ELF-1 (cell line): ENCODE data around the gene ARHGAP25.
A peak's percentile ranks its signal among the peaks of the same experiment; 100 is the strongest.

Source experiments
- DNase-seq: peaks from one replicate; pipeline ENCODE4 v3.0.0-alpha.2; 2016; ENCODE audit warnings: low read depth, low spot score

The ARHGAP25 gene

DNA sequence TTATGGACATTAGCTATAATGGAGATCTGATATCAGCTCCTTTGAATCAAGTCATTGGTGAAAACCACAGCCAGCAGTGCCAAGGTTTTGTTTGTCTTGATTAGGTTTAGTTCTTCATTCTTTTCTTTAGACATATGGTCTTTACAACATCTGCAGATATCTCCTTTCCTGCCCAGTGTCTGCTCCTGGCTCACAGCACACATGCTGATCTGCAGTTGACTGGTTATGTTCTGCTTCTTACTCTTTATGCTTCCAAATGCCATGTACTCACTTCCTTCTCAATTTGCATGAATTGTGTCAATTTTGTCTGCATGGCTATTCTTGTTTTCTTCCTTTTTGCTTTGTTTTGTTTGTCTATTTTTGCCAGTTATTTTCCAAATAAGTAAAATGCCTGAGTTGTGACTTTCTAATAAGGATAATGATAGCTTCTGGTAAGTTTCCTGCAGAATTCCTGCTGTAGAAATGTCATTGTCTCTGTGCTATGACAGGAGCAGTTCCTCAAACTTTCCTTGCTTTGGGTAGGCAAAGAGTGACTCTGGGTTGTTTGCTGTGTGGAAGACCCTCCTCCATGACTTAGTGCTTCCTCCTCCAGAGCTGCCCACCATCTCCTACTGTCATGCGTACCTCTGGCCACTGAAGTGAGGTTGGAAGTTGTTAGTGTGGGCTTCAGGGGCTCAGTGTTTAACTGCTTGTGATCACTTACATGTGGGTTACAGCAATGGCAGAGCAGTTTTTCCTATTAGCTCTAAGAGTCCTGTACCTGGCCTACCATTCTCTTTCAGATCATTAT lies 8.2 kb downstream of the ARHGAP25 start:
- no peak for DNase-seq

DNA sequence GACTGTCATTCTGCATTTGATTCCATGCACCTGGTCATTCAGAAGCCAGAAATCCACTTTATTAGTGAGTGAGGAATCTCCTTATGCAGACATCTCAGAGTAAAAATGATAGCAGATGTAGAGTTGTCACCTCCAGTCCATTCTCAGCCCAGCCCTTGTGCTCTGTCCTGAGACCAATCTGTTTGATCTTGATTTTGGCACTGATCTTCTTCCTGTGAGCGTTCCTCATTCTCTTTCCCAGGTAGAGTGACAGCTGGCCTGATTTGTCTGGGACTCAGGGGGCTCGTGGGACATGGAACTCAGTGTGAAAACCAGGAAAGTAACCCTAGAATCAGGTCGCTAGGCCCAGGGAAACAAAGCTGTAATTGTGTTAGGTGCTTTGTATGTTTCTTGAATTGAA lies 8.9 kb downstream of the ARHGAP25 start:
- no peak for DNase-seq

DNA sequence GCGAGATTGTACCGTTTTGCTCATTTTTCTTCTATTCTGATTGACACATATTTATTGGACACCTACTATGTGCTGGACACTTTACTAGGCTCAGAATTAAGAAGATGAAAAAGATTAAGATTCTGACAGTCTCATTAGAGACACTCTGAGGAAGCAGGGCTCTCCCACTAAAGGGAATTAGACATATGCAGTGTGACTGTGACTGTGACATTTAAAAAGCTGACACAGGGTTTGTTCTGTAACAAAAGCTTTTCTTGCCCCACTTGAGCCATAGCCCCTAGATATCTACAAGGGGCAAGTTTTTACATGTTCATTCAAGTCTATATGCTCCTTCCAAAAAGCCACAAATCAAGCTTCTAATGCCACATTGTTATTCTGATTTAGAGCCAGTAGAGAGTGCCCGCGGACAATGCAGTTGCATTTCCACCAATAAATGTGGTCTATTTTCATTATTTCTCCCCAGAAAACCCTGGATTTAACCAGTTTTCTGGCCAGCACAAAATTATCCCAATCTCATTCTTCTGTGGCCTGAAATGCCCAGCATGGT lies 9.8 kb downstream of the ARHGAP25 start:
- DNase-seq: no peak

DNA sequence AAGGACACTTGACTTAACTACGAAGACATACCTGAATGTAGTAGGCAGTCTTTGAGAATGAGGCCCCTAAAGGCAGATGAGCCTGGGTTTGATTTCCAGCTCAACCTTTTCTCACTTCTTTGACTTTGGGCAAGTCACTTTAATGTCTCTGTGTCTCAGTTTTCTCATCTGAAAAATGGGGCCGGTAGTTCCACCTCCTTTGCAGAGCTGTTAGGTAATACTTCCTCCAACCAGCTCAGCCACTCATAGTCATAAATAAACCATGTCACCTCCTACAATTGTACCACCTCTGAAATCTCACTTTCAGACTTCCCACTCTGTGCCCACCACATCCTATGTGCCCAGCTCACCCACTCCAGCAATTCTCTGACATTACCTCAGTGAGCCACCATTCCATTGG lies 10.4 kb downstream of the ARHGAP25 start:
- no peak for DNase-seq

DNA sequence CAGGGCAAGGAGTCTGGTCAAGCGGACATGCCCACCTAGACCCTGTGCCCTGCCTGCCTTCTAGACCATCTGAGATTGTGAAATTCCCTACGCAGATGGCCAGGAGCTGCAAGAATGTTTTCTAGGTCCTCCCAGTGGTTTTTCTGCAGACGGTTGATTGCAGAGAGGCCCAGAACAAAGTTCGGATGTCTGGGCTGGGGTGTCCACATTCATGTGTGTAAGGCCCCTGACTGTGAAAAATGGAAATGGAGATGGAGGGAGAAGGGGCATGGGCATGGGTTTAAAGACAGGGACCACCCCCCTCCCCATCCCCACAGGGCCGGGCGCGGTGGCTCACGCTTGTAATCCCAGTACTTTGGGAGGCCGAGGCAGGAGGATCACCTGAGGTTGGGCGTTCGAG lies 11.8 kb downstream of the ARHGAP25 start:
- no peak for DNase-seq

DNA sequence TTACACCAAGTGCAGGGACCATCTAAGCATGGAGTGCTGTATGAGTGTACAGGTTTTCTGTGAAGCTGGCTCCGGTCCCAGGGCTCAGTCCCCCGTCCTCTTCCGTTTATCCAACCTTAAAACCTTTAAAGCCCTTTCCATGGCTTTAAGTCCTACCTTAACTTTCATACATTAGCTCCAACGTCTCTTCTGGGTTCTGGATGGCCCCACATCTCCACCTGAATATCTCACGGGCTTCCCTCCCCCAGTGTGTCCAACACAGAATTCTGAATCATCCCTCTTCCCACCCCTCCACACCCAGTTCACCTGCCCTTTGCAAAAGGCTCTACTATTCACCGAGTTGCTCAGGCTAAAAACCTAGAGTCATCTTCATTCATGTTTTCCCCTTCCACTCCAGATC lies 12.8 kb downstream of the ARHGAP25 start:
- no peak for DNase-seq

DNA sequence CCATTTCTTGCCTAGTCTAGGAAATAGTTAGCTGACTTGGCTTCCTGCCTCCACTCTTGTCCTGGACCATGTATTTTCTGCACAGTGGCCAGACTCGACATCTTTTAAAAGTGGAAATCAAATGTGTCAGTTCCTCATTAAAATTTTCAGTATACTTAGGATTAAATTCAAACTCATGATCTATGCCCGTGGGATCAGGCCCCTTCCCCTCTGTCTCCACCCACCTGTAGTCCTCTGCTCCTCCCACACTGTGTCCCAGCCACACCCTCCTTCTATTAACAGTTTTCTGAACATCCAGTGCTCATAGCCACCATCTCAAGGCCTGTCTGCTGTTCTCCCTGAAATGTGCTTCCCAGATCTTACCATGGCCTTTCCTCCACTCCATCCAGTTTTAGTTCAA lies 13.3 kb downstream of the ARHGAP25 start:
- no peak for DNase-seq

DNA sequence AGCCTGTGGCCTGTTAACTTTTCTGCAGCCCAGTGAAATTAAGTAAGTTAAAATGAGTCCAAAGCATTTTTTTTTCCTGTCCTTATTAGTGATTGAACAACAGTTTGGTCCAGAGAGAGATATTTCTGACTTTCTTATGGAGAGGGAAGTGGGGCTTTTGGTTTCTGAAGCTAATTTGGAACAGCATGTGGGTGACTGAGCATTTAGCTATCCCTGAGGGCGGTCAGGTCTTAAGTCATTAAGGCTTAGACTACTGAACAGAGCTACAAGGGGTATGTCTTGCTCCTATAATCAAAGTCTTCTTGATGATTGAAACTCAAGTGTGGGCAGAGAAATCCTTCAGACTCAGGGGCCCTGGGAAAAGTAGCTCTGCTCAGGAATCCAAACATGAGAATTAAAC lies 14.0 kb downstream of the ARHGAP25 start:
- DNase-seq: no peak

DNA sequence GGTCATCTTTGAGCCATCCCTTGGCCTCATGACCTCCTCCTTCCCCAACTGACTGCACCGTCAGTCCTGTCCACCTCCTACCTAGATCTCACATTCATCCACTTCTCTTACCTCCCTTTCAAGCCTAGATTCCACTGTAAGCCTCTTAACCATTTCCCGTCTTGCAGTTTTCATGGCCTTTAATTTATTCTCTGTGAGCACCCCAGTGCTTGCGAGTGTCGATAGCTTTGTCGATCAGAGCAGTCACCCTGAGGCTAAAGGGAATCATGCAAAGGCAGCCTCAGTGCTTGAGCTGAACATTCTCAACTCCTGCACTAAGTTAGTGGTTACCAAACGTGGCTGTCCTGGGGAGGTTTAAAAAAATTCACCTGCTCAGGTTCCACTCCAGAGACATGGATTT lies 14.7 kb downstream of the ARHGAP25 start:
- DNase-seq: no peak

DNA sequence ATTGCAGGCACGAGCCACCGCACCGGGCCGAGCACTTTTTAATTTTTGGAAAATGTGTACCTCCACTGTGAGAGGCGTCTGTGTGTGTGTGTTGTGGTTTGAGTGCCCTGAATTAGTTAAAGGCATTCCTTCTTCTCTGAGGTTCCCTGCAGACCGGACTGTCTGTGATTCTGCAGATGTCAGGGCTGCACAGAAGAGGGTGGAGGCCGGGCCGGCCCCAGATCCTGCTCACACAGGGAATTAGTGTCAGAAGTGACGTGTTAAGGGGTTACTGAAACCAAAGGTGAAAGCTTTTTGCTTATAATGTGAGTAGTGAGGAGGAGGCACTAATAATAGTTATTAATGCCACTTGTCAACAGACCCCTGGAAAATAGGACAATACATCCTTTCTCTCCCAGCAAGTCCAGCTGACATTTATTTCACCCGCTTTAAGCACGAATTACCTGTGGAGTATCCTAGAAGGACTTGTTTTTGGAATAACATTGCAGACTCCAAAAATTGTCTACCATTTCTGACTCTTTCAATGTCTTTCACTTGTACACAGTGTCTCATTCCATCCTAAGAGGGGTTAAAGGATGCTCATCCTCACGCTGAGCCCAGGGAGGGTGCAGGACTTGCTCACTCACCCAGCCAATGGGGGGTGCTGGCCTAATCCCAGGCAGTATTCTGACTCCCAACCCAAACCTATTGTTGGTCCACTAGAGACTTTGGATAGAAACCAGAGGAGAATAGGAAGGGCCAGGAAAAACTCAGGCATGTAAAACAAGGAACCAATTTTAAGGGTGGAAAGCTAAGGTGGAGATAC lies 16.2 kb downstream of the ARHGAP25 start:
- DNase-seq: no peak

DNA sequence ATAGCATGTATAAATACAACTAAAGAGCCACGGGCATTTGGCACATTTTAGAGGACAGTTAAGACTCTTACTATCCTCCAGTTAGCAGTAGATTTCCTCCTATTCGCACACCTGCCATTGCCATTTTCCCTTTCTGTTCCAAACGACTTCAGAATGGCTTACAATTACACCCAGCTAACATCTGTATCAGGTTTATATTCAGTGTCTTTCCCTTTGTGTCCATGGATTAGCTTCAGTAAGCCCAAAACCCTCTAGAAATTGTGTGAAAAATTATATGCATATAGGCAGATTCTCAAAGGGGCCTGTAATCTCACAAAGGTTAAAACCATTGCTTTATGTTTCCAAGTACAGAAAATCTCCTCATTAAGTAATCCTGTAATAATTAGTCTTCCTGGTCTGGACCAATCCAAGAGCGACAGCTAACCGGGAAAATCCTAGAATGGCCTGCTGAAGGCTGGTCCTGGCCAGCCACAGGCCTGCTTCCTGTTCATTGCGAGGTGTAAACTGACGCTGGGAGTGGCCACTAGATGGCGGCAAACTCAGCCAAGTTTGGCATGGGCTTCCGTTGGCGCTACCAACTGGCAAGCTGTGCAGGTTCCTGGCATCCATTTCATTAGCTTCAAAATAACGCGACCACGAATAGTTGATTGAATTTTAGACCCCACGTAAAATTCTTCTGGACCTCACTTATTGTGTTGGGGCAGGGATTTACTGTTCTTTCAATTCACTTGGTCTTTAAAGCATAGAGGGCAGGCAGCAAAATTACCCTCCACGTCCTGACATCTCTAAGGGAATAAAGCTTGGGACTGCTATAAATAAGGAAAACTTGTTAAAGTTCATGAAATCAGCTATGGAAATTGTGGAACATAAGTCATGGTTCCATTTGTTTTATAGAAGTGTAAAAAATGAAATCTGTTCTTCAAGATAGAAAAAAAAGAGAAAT lies 17.1 kb downstream of the ARHGAP25 start:
- peak; percentile 89 for DNase-seq

DNA sequence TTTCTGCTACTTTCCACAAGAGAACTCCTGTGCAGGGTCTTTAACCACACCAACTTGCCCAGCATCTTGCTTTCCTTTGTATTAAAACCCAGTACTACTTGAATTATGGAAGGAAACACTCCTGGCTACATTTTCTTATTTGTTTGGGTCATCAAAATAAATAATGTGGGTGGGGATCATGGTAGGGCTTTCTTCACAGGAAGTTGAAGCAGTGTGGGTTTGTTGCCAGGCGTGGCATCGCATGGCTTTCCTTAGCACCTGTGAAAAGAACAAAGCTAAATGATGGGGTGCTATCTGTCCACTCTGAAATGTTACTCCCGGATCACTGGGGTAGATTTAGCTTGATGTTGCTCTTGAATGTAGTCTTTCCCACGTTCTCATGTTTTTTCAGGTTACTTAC lies 18.7 kb downstream of the ARHGAP25 start:
- no peak for DNase-seq

DNA sequence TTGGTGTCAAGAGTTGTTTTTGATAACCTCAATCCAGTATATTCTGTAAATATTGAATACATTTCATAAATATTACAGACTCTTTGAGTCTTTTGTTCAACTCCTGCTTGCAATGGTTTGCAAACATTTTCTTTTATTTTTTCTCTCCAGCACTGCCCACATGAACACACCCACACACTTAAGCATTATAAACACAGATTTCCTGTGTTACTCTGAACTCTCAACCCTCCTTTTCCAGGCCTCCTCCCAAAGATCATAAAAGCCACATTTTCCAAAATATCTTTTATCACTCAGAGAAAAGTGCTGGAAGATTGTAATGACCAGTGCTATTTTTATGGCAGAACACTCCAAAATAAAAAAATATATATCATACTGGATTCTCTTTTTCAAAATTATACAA lies 20.5 kb downstream of the ARHGAP25 start:
- DNase-seq: no peak

DNA sequence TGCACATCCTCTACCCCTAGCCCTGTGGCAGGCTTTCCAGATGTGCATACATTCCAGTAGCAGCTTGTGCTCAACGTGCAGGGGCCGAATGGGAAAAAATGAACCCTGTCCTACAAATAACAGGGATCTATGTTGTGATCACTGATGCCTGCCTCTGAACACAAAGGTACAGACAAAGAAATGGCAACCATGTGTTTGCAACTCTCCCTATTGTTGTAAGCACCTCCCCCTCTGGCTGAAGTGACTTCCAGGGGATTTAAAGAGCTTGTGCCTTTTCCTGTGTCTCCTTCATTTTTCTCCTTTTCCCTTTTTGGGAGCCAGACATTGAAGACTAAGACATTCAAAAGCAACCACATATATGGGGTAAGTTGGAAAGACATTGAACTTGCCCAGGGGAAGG lies 21.6 kb downstream of the ARHGAP25 start:
- DNase-seq: peak; percentile 6

DNA sequence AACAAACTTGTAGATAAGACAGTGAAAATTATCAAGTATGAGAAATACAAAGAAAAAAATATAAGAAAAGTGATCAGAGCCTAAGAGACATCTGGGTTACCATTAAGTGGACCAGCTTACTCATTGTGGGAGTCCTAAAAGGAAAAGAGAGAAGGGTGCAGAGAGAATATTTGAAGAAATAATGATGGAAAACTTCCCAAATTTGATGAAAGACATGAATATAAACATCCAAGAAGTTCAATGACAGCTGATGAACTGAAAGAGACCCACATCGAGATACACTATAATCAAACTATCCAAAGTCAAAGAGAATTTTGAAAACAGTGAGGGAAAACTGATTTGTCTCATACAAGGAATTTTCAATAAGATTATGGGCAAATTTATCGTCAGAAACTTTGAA lies 22.5 kb downstream of the ARHGAP25 start:
- DNase-seq: no peak

DNA sequence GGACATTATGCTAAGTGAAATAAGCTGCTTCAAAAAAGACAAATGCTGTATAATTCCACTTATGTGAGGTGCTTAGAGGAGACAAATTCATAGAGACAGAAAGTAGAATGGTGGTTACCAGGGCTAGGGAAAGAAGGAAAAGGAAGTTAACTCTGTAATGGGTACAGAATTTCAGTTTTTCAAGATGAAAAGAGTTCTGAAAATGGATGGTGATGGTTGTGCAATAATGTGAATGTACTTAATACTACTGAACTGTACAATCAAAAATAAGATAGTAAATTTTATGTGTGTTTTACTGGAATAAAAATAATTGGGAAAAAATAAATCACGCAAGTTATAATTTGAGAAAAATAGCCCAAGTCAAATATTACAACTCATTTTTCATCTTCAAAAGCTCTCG lies 27.5 kb downstream of the ARHGAP25 start:
- no peak for DNase-seq

DNA sequence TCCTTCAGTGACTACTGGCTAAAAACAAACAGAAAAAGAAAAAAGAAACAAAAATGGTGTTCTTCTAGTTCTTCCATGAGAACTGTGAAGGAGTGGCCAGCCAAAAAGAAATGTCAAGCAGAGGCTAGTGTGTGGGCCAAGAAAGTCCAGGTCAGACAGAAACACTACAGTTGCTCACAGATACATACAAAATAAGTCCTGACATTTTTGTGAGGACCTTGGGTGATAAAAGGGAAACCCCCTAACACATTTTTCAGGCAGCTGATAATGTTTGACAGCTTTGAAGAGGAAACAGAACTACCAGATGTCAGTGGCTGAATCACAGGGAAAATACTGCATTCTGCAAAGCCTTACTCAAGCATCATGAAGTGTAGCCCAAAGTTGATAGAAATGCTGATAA lies 28.1 kb downstream of the ARHGAP25 start:
- peak; percentile 23 for DNase-seq

DNA sequence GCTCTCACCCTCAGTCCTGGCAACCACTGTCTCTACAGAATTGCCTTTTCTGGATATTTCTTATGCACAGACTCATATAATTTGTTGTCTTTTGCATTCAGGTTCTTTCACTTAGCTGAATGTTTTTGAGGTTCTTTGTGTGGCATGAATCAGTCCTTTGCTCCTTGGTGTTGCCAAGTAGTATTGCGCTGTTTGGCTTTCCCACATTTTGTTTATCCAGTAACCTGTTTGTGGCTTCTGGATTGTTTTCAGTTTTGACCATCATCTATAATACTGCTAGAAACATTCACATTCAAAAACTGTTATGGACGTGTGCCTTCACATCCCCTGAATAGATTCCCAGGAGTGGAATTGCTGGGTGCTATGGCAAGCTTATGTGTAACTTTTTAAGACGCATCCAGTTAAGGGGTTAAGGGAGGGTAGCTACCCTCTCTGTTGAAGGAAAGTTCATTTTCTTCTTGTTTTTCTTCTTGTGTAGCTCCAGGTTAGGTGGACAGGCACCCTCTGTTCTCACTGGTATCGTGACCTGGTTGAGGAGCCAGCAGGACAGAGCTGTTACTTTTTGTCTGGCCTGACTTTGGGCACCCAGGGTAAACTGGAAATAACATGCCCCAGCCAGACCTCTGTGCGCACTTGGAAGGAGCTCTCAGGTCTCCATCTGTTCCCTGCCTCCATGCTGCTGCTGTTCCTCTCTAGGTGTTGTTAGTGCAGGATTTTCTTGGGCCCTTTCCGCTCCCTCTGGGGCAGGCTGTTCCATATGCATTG lies 29.6 kb downstream of the ARHGAP25 start:
- DNase-seq: no peak

DNA sequence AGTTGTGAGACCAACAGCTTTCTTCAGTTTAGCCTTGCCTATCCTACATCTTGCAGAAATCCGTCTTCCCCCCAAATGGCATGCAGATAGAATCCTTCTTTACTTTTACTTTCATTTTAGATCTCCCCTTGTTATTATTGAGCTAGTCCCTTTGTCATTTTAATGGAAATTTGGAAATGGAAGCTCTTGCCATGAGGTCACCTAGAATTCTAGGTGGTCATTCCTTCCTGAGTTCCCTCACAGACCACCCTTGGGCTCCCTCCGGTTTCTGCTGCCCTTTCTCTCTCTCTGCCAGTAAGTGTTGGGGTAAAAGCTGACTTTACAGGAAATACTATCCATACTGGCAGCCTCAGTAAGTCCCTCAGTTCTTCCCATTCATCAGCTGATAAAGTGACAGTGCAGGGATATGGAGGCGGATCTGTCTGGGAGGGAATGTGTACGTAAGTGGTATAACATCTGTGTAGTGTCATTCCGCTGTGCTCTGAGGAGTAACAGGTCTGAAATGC lies 30.2 kb downstream of the ARHGAP25 start:
- DNase-seq: peak; percentile 23

DNA sequence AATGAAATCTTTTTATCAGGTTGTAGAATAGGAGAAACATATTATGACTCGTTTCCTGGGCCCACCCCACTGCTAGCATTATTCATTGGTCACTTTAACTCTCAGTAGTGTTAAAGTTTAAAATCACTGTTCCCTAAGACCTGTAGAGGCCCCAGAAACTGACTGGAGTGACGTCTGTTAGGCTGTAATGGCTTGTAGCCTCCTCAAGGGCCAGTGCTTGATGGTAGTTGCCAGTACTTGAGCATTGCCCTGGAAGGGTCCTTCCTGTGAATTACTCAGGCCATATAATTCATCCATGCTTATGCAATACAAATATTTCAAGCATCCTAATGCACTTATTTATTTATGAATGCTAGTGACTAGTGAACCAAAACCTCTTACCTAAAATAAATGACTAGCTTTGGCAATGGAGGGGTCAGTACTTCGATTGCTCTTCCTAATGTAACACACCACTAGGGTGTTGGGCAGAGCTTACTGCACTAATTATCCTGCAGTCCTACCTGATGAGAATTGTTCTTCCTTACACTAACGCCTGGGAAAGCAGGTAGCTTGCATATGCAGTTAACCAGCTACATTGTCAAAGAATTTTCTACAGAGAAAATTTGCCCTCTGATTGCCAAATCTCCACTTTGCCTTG lies 31.2 kb downstream of the ARHGAP25 start:
- no peak for DNase-seq
